ENCODE measurements around the gene MYLK.

The MYLK gene

DNA sequence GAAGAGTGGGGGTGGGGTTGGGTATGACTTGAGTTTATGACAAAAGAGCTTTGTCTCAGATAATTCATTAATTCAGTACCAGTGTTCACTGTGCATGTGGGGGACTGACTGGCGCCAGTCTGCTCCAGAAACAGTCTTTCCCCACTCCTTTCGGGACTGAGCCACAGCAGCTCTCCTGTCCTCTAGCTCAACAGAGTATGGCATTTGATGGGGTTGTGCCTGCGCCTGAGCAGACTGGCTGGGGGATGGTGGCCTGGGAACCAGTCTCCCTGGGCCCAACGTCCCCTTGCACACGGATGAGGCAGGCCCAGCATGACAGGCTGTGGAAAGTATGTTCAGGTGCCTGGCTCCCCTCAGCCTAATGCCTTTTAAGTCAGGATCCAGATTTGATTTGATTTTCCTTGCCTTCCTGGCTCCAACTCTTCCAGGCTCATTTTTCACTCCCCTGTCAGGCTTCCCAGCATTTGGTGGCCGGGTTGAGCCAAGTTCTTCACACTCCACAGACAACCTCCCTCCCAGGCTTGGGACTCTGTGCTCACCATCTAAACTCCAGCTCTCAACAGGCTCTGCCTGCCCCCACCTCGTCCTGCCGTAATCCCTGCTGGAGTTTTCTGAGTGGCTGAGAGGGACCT, 105.0 kb downstream of the MYLK start:
- DNase-seq (ENCODE audit: low read depth in 1 of 2, low spot score in 1 of 2): no peak

GRCh38 chr3:123778525-123778924, 105.6 kb downstream of the MYLK start:
- DNase-seq (ENCODE audit: low read depth in 1 of 2, low spot score in 1 of 2): no peak

DNA sequence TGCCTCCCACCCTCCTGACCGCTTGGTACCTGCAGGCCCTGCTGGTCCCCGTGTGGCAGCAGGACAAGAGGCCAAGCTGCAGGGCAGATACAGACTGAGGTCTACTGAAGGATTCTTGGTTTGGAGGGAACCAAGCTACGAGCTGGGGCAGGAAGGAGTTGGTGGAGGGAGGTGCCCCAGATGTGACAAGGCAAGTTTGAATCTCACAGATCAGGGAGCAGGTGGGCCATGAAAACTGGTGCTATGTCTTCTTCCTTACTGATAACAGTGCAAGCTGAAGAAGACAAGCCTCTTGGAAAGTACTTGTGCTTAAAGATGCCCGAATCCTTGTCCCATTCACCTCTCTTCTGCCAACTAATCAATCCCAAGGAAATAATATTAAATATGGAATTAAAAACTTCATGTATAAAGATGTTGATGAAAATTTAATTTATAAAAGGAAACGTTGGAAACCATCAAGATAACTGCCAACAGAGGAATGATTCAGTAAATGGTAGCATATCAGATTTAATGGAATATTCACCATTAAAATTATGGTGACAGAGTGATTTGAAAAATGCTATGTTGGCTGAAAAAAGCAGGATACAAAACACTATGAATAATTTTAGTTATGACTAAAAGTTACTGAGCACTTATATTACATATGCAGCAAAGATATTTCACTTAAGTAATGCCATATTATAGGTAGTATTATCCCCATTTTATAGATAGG, 107.9 kb downstream of the MYLK start:
- no peak for DNase-seq (ENCODE audit: low read depth in 1 of 2, low spot score in 1 of 2)

DNA sequence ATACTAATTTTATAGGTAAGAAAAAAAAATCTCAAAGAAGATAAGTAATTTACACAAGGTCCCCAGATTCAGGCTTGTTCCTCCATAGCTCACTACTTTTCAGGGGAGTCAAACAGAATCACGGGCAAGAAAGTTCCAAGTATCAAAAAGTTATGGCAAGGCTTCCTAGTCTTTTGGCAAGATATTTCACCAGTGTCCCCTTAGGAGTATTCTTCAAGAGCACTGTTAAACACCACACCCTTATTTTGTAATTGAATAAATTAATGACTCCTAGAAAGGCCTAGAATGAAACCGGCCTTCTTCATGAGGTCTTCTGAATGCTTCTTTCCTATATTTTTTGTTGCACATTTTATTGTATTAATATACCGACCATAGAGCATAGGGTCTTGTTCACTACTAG, 109.7 kb downstream of the MYLK start:
- no peak for DNase-seq (ENCODE audit: low read depth in 1 of 2, low spot score in 1 of 2)

DNA sequence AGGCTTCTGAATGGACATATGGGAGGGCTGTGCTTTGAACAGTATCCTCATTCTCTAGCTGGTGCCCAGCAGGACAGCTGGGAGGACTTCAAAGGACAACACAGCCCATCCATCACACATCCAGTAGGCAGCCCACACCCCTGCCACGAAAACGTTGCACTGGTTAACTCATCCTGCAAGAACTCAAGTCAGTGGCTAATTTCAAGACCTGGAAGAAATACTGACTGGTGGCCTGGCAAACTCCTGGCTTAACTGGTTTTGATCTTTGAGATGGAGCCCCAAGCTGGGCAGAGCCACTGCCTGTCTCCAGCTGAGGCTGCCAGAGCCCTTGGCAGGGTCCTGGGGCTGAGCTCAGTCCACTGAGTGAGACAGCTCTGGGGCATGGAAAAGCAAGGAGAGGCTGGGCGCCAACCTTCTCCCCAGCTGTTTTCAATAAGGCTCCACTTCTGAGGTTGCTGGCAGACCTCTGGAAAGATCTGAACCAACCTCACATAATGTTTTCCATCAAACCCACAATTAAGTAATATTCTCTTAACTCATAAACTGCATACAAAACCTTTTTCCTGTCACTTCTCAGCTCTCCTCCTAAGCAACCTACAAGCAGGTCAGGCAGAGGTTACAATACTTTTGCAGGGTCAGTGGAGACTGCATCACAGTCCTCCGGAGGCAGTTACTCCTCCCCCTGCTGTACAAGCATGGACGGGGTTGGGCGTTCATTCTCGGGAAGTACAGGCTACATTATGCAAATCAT, 110.3 kb downstream of the MYLK start:
- DNase-seq (ENCODE audit: low read depth in 1 of 2, low spot score in 1 of 2): no peak

- DNase-seq (ENCODE audit: low read depth in 1 of 2, low spot score in 1 of 2): no peak
Measured at GRCh38 chr3:123769356-123769743, 114.8 kb downstream of the MYLK start.

DNA sequence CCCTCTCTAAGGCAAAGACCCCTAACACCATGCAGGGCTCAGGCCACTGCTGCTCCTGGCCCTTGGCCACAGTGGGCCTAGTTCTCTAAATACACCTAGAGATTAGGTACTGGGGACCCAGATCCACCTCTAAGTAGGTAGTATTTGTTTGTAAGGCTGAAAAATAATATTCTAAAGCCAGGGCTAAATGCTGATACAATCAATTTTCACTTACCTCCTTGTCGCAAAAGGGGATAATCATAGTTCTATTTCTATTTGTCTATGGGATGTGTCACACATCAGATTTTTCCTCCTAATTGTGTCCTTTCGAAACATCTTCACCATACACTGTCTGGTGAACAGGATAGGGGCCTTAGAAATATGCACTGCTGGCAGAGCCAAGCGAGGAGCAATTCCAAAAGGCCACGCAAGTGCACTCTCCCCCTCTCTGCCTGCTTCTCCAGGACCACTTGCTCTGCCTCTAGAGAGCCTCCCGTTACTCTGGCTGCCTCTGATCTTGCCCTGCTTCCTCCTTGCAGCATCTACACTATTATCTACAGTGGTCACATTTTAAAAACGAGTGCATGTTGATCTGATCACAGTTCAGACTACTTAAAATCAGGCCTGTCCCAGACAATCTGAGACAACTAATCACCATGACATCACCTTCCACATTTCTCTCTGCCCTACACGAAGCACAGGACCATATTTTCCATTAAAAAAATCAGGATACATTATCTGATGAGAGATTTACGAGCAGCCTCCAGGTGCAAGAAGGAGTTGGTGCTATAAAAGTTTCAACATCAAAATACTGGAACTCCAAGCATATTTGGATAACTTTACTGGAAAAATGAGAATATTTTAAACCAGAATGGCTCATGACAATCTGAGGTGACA, 115.4 kb downstream of the MYLK start:
- DNase-seq (ENCODE audit: low read depth in 1 of 2, low spot score in 1 of 2): no peak

DNA sequence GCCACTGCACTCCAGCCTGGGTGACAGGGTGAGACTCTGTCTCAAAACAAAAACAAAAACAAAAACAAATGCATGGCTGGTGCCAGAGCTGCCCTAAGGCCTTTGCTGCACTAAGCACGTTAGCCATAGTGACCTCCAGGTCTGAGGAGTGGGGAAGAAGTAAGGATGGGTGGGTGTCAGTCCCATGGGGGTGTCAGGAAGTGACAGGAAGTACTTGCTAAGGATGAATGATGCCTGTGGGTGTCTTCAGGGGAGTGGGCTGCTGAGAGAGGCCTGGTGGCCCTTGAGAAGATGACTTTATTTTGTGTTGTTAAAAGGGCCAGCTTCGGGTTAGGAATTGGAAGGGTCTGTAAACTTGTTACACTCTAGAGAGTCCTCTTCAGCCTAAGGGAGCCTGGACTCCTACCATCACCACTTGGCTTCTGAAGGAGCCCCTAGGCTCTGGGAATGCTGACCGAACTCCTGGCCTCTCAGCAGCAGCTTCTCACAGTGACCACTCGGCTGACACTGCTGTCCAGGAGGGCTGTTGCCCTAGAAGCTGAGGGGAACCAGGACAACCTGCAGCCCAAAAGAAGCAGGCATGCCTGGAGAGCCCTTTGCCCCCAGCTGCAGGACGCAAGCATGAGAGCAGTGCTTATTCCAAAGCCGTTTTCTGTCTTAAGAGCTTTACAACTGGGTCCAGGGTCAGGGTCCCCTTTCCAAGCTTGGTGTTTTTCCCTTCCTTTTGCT, 116.4 kb downstream of the MYLK start:
- DNase-seq (ENCODE audit: low read depth in 1 of 2, low spot score in 1 of 2): no peak

DNA sequence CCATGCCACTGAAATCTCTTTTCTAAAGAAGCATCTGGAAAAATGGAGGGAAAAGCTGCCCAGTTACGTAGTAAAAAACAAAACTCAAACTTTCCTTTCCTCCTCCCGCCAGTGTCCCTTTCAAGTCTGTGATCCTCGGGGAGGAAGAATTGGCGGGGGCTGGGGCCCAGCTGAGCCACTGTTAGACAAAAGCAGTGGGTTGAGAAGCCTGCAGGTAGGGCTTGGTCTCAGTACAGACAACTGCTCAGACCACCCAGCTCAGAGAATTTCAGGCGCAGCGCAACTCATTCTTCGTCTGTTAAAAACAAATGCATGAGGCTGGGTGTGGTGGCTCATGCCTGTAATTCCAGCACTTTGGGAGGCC, 117.1 kb downstream of the MYLK start:
- DNase-seq (ENCODE audit: low read depth in 1 of 2, low spot score in 1 of 2): no peak

GRCh38 chr3:123766193-123767008, 117.7 kb downstream of the MYLK start:
- DNase-seq (ENCODE audit: low read depth in 1 of 2, low spot score in 1 of 2): no peak

GRCh38 chr3:123765475-123766128, 118.5 kb downstream of the MYLK start:
- no peak for DNase-seq (ENCODE audit: low read depth in 1 of 2, low spot score in 1 of 2)

GRCh38 chr3:123764647-123765046, 119.5 kb downstream of the MYLK start:
- DNase-seq (ENCODE audit: low read depth in 1 of 2, low spot score in 1 of 2): no peak

- DNase-seq (ENCODE audit: low read depth in 1 of 2, low spot score in 1 of 2): no peak
Measured at GRCh38 chr3:123762805-123763204, 121.3 kb downstream of the MYLK start.

DNA sequence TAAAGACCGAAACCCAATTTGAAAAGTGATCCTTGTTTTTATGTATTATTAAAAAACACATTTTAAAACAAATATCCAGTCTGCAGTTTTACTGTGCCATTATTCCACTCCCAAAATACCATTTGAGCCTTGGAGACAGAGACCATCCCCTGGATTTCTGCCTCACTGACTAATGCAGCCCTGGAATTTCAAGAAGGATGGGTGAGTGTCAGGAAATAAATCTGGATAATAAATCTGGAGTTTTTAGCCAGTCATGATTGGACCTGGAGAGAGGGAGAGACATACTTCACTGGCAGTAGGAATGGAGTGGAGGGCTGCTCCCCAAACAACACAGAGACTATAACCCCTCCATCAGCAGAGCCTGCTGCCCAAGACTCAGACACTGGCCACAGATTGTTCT, 123.3 kb downstream of the MYLK start:
- DNase-seq (ENCODE audit: low read depth in 1 of 2, low spot score in 1 of 2): no peak

DNA sequence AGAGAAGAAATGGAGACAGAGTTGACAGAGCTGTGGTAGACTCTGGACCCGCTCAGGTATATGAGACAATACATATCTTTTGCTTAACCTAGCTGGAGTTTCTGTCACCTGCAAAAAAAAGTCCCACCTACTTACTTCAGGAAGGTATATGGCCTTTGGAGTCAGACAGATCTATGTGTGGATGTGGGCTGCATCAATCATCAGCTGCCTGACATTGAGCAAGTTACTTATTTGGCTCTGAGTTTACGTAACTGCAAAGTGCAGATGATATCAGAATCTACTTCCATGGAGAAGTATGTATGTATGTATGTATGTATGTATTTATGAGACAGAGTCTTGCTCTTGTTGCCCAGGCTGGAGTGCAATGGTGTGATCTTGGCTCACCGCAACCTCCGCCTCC, 124.3 kb downstream of the MYLK start:
- DNase-seq (ENCODE audit: low read depth in 1 of 2, low spot score in 1 of 2): no peak

- no peak for DNase-seq (ENCODE audit: low read depth in 1 of 2, low spot score in 1 of 2)
Measured at GRCh38 chr3:123759311-123759710, 124.8 kb downstream of the MYLK start.

GRCh38 chr3:123758081-123758564, 126.0 kb downstream of the MYLK start:
- no peak for DNase-seq (ENCODE audit: low read depth in 1 of 2, low spot score in 1 of 2)

GRCh38 chr3:123757281-123757940, 126.7 kb downstream of the MYLK start:
- DNase-seq (ENCODE audit: low read depth in 1 of 2, low spot score in 1 of 2): no peak

DNA sequence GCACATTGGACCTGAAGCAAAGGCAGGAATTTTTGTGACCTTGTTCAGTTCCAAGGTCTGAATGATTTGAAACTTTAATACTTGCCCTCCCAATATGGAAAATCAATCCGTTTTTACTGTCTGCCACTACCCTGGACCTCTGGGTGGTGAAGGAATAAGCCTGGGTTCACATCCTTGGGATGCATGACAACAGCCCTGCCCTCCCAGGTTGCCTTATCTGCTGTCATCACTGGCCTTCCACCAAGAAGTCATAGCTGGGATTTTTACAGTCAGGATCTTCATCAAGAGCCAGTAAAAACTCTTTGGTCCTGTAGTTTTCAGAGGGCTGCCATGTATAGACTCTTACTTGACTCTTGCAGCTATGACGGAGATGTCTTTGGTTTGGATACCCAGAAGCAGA, 128.6 kb downstream of the MYLK start:
- no peak for DNase-seq (ENCODE audit: low read depth in 1 of 2, low spot score in 1 of 2)

Data from stimulated activated CD4-positive, alpha-beta T cell treated with anti-CD3 and anti-CD28 coated beads, Interleukin-15, amount 100 ng/mL, for 1 hour (primary cell).